ENCODE results near the gene GHR.

DNA sequence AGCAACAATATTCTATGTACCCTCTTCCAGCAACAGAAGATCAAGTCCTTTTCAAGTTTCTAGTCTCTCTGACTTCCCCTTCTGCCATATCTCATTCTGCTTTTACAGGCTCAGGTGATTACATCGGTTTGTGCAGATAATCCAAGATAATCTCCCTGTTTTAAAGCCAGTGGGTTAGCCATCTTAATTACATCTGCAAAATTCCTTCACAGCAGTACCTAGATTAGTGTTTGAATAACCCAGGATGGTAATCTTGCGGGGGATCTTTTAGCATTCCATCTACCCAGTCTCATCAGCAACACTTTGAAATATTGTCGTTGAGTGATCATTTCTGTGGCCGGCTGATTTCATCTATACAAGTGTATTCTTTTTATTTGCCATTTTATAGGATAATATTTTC lies 130.2 kb downstream of the GHR start:
- TF ChIP-seq, protein P1, sequence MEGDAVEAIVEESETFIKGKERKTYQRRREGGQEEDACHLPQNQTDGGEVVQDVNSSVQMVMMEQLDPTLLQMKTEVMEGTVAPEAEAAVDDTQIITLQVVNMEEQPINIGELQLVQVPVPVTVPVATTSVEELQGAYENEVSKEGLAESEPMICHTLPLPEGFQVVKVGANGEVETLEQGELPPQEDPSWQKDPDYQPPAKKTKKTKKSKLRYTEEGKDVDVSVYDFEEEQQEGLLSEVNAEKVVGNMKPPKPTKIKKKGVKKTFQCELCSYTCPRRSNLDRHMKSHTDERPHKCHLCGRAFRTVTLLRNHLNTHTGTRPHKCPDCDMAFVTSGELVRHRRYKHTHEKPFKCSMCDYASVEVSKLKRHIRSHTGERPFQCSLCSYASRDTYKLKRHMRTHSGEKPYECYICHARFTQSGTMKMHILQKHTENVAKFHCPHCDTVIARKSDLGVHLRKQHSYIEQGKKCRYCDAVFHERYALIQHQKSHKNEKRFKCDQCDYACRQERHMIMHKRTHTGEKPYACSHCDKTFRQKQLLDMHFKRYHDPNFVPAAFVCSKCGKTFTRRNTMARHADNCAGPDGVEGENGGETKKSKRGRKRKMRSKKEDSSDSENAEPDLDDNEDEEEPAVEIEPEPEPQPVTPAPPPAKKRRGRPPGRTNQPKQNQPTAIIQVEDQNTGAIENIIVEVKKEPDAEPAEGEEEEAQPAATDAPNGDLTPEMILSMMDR (IDR thresholded peaks at IDR 0.05; ENCODE audit: extremely low read depth in 1 of 2, insufficient read depth in 1 of 2, low read depth in 1 of 2, low read length in 2 of 2), result no peak
- TF ChIP-seq POLR2A (IDR thresholded peaks at IDR 0.05; ENCODE audit: low read depth, low read length) (no peak), POLR2AphosphoS5 (IDR thresholded peaks at IDR 0.05; ENCODE audit: insufficient read depth, low read depth, low read length) (no peak), EZH2 (IDR thresholded peaks at IDR 0.05; ENCODE audit: borderline replicate concordance, low read depth, low read length, severe bottlenecking) (no peak)
